Activated CD4-positive, alpha-beta T cell treated with anti-CD3 and anti-CD28 coated beads, Interleukin-2, amount 10 ng/mL, durations not matched to agents 24 days and 14 days (primary cell): ENCODE measurements around the gene LRRC32. TPM values are rescaled to one million over a fixed set of nuclear protein-coding genes. Genes with fewer than 3 reads are reported as not detected.

Experiments
- DNase-seq: peaks from one replicate; pipeline ENCODE4 v3.0.0; 2022
- H3K27ac Mint-ChIP-seq: one replicate; pipeline ENCODE4 v1.8.0; 2022; ENCODE audit warnings: mild to moderate bottlenecking, mixed read lengths
- H3K27me3 Mint-ChIP-seq: one replicate; pipeline ENCODE4 v1.8.0; 2022; ENCODE audit warnings: mixed read lengths
- H3K36me3 Mint-ChIP-seq: one replicate; pipeline ENCODE4 v1.8.0; 2022; ENCODE audit warnings: low read depth, mild to moderate bottlenecking, mixed read lengths
- H3K4me1 Mint-ChIP-seq: one replicate; pipeline ENCODE4 v1.8.0; 2021; ENCODE audit warnings: mixed read lengths
- H3K4me3 Mint-ChIP-seq: one replicate; pipeline ENCODE4 v1.8.0; 2022; ENCODE audit warnings: mild to moderate bottlenecking, moderate library complexity, mixed read lengths
- H3K9me3 Mint-ChIP-seq: one replicate; pipeline ENCODE4 v1.8.0; 2021; ENCODE audit warnings: mixed read lengths
- intact Hi-C: fragments of 100-400 bp; cut with micrococcal nuclease; formaldehyde crosslinking; loops from one replicate; pipeline ENCODE4 v1.15.1; 2023
- total RNA-seq: library from RNA; stranded (reverse); gene quantifications from 2 replicates; pipeline ENCODE4 v1.2.3, GENCODE V29; 2022

LRRC32 gene
- total RNA-seq, 1 donor from 2014 or later, result 8.6 TPM

GRCh38 chr11:76680518-76681425 is 10.2 kb upstream of the LRRC32 start:
- Mint-ChIP-seq H3K4me3 (no peak overlapping the region), H3K36me3 (no peaks in the 10 kb centered on the region), H3K9me3 (no peaks in the 10 kb centered on the region), H3K4me1 (peaks cover 22% of the 10 kb centered on the region), H3K27ac (no peak overlapping the region), H3K27me3 (peaks cover 5% of the 10 kb centered on the region)
- intact Hi-C loops, result loop anchor here (2.0 to 5.0 kb wide), 3 partner anchors 130 to 298 kb away; partner anchors contain the start of genes EMSY, GVQW3 and THAP12
- peak; percentile 91 for DNase-seq

DNA sequence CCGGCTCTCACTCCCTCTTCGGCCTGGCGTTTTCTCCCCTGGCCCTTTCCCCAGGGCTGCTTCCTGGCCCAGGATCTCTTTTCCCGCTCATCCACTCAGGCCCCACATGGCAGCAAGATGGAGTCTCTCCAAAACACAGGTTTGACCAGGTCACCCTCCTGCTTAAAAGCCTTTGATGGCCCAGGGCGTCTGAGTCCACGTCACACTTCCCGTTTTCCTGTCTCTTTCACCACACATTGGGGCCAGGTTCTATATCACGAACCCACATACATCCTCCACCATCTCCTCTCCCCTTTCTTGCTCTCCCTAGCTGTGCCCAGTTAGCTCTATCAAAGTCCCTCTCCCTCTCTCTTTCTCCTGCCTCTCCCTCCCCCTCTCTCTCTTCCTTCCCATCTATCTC is 7.8 kb upstream of the LRRC32 start:
- intact Hi-C loops, result loop anchor here (5.0 kb wide), 1 partner anchor 471 kb away; the partner anchor contains the start of gene WNT11
- no peak overlapping the region for H3K27ac Mint-ChIP-seq

GRCh38 chr11:76677458-76677765 is 6.9 kb upstream of the LRRC32 start:
- no peak for DNase-seq
- peaks cover 30% of the 10 kb centered on the region for H3K4me1 Mint-ChIP-seq
- H3K4me3 Mint-ChIP-seq, result no peak overlapping the region
- H3K27me3 Mint-ChIP-seq, result peaks cover 7% of the 10 kb centered on the region
- no peaks in the 10 kb centered on the region for H3K9me3 Mint-ChIP-seq
- no peak overlapping the region for H3K27ac Mint-ChIP-seq
- H3K36me3 Mint-ChIP-seq, result no peaks in the 10 kb centered on the region
- intact Hi-C loops, result loop anchor here (5.0 kb wide), 1 partner anchor 470 kb away; the partner anchor contains the start of gene WNT11

More for the DNA sequence above, 7.8 kb upstream of the LRRC32 start:
- peak overlapping the region; percentile 6 for H3K4me3 Mint-ChIP-seq
- no peak for DNase-seq
- no peaks in the 10 kb centered on the region for H3K9me3 Mint-ChIP-seq
- no peaks in the 10 kb centered on the region for H3K36me3 Mint-ChIP-seq
- peaks cover 5% of the 10 kb centered on the region for H3K27me3 Mint-ChIP-seq
- peaks cover 24% of the 10 kb centered on the region for H3K4me1 Mint-ChIP-seq

DNA sequence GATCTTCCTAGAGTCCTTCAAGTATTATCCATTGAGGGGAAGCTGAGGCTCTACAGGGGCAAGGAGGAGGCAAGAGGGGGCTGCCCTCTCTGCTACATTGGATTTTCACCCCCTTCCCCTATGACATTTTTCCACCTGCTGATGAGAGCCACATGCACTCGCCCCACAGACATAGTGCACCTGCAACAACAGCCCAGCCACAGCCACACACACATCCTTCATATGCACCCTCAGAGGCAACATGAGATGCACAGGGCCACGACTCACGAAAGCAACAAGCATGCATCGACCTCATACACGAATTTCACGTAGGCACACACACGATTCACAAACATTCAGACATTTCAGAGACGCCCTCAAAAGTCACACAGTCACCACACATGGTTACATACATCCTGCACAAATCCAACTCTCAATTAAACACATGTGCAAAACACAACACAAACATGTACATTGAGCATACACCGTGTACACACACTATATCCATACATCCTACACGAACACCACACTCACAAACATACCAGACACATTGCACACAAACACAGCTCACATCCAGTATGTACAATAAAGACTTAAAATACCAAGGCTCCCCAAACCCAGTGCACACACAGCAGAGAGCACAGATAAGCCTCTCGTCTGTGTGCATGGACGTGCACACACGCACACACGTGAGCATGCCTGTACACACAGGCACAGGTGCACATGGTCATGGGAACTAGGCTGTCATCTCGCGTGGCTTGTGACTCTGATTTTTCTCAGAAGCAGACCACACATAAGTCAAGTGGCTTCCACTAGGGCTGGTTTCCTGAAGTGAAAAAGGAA is 6.3 kb upstream of the LRRC32 start:
- Mint-ChIP-seq H3K9me3 (no peaks in the 10 kb centered on the region), H3K27ac (peak overlapping the region; percentile 2), H3K4me1 (peaks cover 33% of the 10 kb centered on the region), H3K27me3 (peaks cover 7% of the 10 kb centered on the region), H3K4me3 (no peak overlapping the region), H3K36me3 (no peaks in the 10 kb centered on the region)
- intact Hi-C loops, result loop anchor here (5.0 kb wide), 1 partner anchor 470 kb away; the partner anchor contains the start of gene WNT11
- no peak for DNase-seq

DNA sequence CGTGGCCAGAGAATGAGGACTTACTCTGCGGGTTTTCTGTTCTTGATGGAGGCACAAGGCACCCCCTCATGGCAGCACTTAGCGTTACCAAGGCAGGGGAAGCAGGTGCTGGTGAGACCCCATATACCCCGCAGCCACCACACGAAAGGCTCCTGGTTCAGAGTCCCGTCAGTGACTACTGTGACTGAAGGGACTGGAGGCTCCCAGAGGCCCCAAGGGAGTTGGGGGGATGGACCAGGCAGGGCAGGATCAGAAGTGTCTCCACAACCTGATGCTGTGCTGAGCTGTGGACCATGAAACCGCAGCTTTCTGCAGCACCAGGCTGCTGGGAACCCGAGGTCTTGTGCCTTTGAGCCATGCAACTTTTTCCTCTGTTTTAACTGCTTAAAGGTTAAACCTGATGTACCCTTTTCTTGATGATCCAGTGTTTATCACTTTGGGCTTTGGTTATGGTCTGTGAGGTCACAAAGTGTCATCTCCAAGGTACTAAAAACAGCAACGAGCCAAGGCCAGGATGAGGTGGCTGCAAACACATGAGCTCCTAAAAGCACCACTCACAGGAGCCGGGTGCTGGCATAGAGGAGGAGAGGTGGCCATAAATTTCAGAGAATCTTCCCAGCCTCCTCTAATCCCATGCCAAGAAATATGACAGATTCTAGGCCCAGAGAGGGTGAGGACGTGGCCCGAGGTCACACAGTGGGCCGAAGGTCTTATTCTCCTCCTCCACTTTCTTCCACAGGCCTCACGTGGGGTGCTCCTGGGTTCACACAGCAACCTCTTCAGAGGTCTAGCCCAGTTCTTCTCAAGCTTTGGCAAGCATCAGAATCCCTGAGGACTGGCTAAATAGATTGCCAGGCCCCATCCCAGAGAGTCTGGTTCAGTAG is 4.2 kb upstream of the LRRC32 start:
- intact Hi-C loops, result loop anchor here (5.0 kb wide), 2 partner anchors 82 to 467 kb away; partner anchors contain the start of gene WNT11
- Mint-ChIP-seq H3K36me3 (no peaks in the 10 kb centered on the region), H3K27ac (no peak overlapping the region), H3K9me3 (no peaks in the 10 kb centered on the region), H3K4me1 (peaks cover 41% of the 10 kb centered on the region), H3K27me3 (peaks cover 11% of the 10 kb centered on the region), H3K4me3 (no peak overlapping the region)
- no peak for DNase-seq

DNA sequence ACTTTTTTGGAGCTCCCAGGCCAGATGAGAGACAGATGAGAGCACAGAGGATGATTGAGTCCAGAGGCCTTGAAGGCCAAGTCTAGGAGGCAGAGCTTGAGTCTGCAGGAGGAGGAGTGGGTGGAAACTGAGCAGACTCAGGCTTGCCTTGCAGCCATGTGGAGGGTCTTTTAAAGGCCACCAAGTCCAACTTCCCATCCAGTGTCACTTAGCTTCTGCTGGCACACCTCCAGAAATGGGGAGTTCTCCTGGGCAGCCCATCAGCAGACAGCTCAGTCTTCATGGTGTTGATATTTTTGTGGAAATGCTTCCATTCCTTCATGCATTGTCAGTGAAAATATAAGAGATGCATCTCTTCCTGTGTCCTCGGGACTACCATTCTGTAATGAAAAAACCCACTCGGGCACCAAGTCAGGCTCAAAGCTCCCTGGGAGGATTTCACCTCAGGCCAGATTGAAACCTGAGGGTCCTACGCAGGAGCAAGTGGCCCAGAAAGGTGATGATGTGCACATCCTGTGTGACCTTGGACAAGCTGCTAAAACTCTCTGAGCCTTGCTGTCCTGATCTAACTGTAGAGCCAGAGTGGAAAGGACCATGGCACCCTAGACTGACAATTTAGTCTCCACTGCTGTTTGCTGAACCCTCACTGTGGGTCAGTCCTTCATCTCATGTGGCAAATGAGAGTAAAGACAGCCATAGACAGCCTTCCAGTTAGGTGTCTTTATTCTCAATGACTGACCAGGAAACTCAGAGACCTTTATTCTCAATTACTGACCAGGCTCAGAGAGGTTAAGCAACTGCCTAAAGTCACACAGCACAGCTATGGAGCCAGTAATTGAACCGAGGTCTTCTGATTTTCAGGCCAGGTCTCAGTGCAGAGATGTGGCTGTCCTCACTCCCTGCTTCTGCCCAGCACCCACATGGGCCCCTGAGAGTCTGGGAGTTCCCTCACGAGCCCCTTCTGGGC is 2.9 kb upstream of the LRRC32 start:
- H3K27me3 Mint-ChIP-seq, result peaks cover 21% of the 10 kb centered on the region
- H3K4me3 Mint-ChIP-seq, result peak overlapping the region; percentile 43
- intact Hi-C loops, result loop anchor here (2.0 to 5.0 kb wide), 2 partner anchors 47 to 81 kb away; no protein-coding TSS in a partner anchor

DNA sequence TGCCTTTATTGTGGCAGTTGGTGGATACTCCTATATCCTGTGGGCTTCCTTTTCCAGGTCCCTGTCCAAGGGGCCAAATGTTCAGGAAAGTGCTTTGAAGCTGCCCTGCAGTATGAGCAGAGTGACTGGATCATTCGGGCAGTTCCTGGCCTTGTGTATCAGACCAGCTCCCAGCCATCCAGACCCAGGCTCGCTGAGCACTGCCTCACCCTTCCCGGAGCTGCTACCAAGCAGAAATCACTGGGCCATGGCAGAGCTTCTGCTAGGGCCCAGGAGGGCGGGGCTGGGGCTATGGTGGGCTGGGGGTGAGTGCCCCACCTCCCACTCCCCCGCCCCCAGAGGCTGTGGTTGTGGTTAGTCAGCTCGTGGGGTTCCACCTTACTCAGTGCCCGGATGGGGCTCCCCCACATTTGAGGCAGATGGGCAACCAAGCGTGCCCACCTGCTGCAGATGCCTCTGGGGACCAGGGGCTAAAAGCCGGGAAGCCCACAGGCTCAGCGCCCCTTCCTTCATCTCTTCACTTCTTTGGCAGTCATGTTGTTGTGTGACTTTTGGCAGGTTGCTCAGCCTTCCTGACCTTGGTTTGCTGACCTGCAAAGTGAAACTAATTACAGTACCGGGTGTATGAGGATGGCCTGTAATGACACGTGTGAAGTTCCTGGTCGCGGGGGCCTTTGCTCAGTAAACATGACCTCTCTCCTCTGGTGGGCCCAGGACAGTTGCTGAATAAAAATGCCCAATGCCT is 2.1 kb upstream of the LRRC32 start:
- peak overlapping the region; percentile 43 for H3K4me3 Mint-ChIP-seq
- peak overlapping the region; percentile 76 for H3K27ac Mint-ChIP-seq
- intact Hi-C loops, result loop anchor here (2.0 to 5.0 kb wide), 2 partner anchors 46 to 80 kb away; no protein-coding TSS in a partner anchor
- H3K36me3 Mint-ChIP-seq, result no peaks in the 10 kb centered on the region
- H3K27me3 Mint-ChIP-seq, result peaks cover 28% of the 10 kb centered on the region
- H3K4me1 Mint-ChIP-seq, result peaks cover 37% of the 10 kb centered on the region
- no peaks in the 10 kb centered on the region for H3K9me3 Mint-ChIP-seq
- peak; percentile 75 for DNase-seq

More for the DNA sequence above, 2.9 kb upstream of the LRRC32 start:
- Mint-ChIP-seq H3K4me1 (peaks cover 45% of the 10 kb centered on the region), H3K27ac (peak overlapping the region; percentile 78), H3K36me3 (no peaks in the 10 kb centered on the region), H3K9me3 (no peaks in the 10 kb centered on the region)
- DNase-seq, result no peak

DNA sequence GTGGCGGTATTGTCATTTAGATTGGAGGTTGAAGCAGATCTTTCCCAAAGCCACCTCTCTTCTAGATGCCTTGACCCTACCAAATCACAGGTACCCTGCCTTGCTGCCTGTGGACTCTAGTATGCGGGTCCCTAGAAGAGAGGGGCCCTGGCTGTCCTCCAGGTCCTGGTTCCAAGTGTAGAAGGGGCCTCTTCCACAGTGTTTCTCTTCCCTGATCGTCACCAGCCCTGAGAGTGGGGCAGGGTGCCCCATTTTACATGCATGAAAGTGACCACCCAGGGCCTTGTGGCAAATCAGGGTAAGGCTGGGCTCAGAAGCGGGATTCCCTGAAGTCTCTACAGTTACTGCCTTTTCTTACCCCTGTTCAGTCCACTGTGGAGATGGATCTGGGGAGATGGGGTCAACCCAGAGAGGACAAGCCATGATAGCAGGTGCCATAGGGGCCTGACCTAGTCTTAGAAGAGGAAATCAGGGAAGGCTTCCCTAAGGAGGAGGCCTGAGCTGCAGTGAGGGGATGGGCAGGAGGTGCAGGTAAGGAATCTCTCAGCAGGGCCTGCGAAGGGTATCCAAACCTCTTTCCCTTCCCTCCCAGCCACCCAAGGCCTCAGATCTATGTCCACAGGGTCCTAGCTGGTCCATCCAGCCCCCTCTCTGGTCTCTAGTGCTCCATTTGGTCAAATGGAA is 1.2 kb upstream of the LRRC32 start:
- DNase-seq, result no peak
- Mint-ChIP-seq H3K9me3 (no peaks in the 10 kb centered on the region), H3K27ac (no peak overlapping the region), H3K4me1 (peaks cover 33% of the 10 kb centered on the region), H3K4me3 (peak overlapping the region; percentile 63), H3K36me3 (no peaks in the 10 kb centered on the region), H3K27me3 (peaks cover 28% of the 10 kb centered on the region)
- intact Hi-C loops, result loop anchor here (2.0 to 5.0 kb wide), 2 partner anchors 45 to 79 kb away; no protein-coding TSS in a partner anchor

GRCh38 chr11:76671237-76671592 is 668 bp upstream of the LRRC32 start:
- Mint-ChIP-seq H3K4me3 (peak overlapping the region; percentile 63), H3K4me1 (peaks cover 33% of the 10 kb centered on the region), H3K36me3 (no peaks in the 10 kb centered on the region), H3K27me3 (peaks cover 28% of the 10 kb centered on the region), H3K9me3 (no peaks in the 10 kb centered on the region), H3K27ac (no peak overlapping the region)
- intact Hi-C loops, result loop anchor here (5.0 kb wide), 1 partner anchor 79 kb away; no protein-coding TSS in a partner anchor
- no peak for DNase-seq

GRCh38 chr11:76669901-76670484 is 554 bp downstream of the LRRC32 start:
- no peaks in the 10 kb centered on the region for H3K9me3 Mint-ChIP-seq
- H3K36me3 Mint-ChIP-seq, result no peaks in the 10 kb centered on the region
- peak overlapping the region; percentile 79 for H3K4me3 Mint-ChIP-seq
- peaks cover 28% of the 10 kb centered on the region for H3K27me3 Mint-ChIP-seq
- H3K27ac Mint-ChIP-seq, result no peak overlapping the region
- no peak for DNase-seq
- intact Hi-C loops, result loop anchor here (5.0 to 10.0 kb wide), 2 partner anchors 78 to 775 kb away; no protein-coding TSS in a partner anchor
- peaks cover 39% of the 10 kb centered on the region for H3K4me1 Mint-ChIP-seq
